ENCODE measurements around the gene RASA4B.

- no peak for TF ChIP-seq POLR2AphosphoS5 (IDR thresholded peaks at IDR 0.05; ENCODE audit: insufficient read depth in 1 of 2, low read depth in 1 of 2)
- TF ChIP-seq, protein P1, sequence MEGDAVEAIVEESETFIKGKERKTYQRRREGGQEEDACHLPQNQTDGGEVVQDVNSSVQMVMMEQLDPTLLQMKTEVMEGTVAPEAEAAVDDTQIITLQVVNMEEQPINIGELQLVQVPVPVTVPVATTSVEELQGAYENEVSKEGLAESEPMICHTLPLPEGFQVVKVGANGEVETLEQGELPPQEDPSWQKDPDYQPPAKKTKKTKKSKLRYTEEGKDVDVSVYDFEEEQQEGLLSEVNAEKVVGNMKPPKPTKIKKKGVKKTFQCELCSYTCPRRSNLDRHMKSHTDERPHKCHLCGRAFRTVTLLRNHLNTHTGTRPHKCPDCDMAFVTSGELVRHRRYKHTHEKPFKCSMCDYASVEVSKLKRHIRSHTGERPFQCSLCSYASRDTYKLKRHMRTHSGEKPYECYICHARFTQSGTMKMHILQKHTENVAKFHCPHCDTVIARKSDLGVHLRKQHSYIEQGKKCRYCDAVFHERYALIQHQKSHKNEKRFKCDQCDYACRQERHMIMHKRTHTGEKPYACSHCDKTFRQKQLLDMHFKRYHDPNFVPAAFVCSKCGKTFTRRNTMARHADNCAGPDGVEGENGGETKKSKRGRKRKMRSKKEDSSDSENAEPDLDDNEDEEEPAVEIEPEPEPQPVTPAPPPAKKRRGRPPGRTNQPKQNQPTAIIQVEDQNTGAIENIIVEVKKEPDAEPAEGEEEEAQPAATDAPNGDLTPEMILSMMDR (IDR thresholded peaks at IDR 0.05), result no peak
These were observed 44.1 kb downstream of the RASA4B start for GRCh38 chr7:102473271-102473991.
